ENCODE data around the gene ZMIZ1.
A peak's percentile ranks its signal among the peaks of the same experiment; 100 is the strongest.

The ZMIZ1 gene

DNA sequence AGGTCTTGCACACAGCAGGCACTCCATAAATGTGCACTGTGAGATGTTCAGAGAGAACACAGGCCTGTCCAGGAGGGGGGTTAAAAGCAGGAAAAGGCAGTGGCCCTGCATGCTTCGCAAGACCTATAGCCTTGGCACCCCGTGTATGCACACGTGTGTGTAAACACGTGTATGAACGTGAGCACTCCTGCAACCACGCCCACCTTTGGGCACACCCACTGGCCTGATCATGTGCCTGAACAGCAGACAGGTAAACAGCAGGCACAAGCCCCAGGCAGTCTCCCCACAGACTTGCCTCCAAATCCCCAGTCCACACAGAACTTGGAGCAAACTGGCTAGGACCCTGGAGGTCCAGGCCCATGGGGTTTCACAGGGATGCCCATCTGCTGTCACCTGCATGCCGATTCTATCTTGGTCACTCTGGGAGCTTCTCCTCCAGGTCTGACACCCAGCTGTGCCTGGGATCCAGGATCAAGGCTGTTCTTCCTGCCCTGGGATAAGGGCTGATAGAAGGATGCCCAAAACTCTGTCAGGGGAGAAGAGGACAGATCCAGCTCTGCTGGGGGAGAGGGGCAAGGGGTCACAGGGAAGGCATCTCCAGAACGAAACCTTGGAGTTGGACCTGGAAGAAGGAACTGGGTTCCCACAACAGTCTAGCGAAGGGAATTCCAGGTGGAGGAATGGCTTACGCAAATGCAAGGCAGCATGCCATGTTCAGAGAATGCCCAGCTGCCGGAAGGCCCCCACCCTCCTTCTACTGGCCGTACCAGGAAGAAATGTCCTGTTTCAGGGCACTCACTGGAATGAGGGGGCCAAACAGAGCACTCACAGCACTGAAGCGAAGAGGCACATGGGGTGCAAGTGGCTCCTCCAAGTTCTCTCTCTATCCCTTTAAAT lies 14.3 kb upstream of the ZMIZ1 start:
- peaks cover 23% of the 10 kb centered on the region for H3K4me1 Mint-ChIP-seq (ENCODE audit: low read depth)
- DNase-seq = peak; percentile 26
- H3K27me3 Mint-ChIP-seq = no peaks in the 10 kb centered on the region

DNA sequence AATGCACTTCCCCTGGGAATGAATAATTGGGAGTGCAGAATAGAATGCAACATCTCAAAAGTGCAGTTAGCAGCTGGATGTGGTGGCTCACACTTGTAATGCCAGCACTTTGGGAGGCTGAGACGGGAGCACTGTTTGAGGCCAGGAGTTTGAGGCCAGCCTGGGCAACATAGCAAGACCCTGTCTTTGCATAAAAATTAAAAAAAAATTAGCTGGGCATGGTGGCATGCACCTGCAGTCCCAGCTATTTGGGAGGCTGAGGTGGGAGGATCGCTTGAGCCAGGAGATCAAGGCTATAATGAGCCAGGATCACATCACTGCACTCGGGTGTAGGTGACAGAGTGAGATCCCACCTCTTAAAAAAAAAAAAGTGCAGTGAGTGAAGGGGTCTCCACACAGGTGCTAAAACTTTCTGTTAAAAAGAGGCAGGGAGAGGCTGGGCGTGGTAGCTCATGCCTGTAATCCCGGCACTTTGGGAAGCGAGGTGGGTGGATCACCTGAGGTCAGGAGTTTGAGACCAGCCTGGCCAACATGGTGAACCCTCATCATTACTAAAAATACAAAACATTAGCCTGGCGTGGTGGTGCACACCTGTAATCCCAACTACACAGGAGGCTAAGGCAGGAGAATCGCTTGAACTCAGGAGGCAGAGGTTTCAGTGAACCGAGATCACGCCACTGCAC lies 13.5 kb upstream of the ZMIZ1 start:
- H3K36me3 Mint-ChIP-seq (ENCODE audit: low read depth) = no peaks in the 10 kb centered on the region
- H3K27ac Mint-ChIP-seq = no peak overlapping the region

More for the DNA sequence above, 14.3 kb upstream of the ZMIZ1 start:
- Mint-ChIP-seq H3K4me3 (no peak overlapping the region), H3K27ac (no peak overlapping the region), H3K9me3 (no peaks in the 10 kb centered on the region), H3K36me3 (ENCODE audit: low read depth) (no peaks in the 10 kb centered on the region)

DNA sequence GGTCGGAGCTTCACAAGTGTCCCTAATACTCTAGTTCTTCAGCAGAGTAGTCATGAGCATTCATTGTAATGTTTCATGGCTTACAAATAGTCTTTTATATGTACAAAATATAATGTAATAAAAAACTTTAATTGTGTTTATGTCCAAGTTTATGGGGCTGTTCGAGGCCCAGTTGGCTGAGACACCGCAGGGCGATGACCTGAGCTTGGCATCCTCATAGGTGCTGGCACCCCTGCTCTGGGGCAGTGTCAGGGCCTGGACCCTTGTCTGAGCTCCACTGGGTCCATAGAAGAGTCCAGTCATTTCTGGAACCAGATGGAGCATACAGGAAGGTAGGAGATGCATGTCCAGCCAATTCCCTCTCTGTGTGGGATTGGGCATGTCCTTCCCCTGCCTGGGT lies 12.9 kb upstream of the ZMIZ1 start:
- no peaks in the 10 kb centered on the region for H3K27me3 Mint-ChIP-seq
- H3K4me3 Mint-ChIP-seq = no peak overlapping the region
- DNase-seq = no peak
- H3K27ac Mint-ChIP-seq = no peak overlapping the region
- H3K4me1 Mint-ChIP-seq (ENCODE audit: low read depth) = peaks cover 11% of the 10 kb centered on the region
- H3K9me3 Mint-ChIP-seq = no peaks in the 10 kb centered on the region
- no peaks in the 10 kb centered on the region for H3K36me3 Mint-ChIP-seq (ENCODE audit: low read depth)

More for the DNA sequence above, 13.5 kb upstream of the ZMIZ1 start:
- no peaks in the 10 kb centered on the region for H3K9me3 Mint-ChIP-seq
- H3K4me3 Mint-ChIP-seq = no peak overlapping the region
- H3K4me1 Mint-ChIP-seq (ENCODE audit: low read depth) = peaks cover 17% of the 10 kb centered on the region
- DNase-seq = no peak
- no peaks in the 10 kb centered on the region for H3K27me3 Mint-ChIP-seq

- DNase-seq = no peak
- no peaks in the 10 kb centered on the region for H3K36me3 Mint-ChIP-seq (ENCODE audit: low read depth)
- no peaks in the 10 kb centered on the region for H3K9me3 Mint-ChIP-seq
These were observed 12.4 kb upstream of the ZMIZ1 start for GRCh38 chr10:79056361-79056735.

GRCh38 chr10:79056736-79057391 lies 11.9 kb upstream of the ZMIZ1 start:
- no peak overlapping the region for H3K27ac Mint-ChIP-seq
- H3K27me3 Mint-ChIP-seq = no peaks in the 10 kb centered on the region
- peaks cover 6% of the 10 kb centered on the region for H3K4me1 Mint-ChIP-seq (ENCODE audit: low read depth)
- no peak overlapping the region for H3K4me3 Mint-ChIP-seq
- no peaks in the 10 kb centered on the region for H3K36me3 Mint-ChIP-seq (ENCODE audit: low read depth)
- no peak for DNase-seq
- H3K9me3 Mint-ChIP-seq = no peaks in the 10 kb centered on the region

More at GRCh38 chr10:79056361-79056735, 12.4 kb upstream of the ZMIZ1 start:
- Mint-ChIP-seq H3K27ac (no peak overlapping the region), H3K4me1 (ENCODE audit: low read depth) (peaks cover 9% of the 10 kb centered on the region), H3K4me3 (no peak overlapping the region), H3K27me3 (no peaks in the 10 kb centered on the region)

DNA sequence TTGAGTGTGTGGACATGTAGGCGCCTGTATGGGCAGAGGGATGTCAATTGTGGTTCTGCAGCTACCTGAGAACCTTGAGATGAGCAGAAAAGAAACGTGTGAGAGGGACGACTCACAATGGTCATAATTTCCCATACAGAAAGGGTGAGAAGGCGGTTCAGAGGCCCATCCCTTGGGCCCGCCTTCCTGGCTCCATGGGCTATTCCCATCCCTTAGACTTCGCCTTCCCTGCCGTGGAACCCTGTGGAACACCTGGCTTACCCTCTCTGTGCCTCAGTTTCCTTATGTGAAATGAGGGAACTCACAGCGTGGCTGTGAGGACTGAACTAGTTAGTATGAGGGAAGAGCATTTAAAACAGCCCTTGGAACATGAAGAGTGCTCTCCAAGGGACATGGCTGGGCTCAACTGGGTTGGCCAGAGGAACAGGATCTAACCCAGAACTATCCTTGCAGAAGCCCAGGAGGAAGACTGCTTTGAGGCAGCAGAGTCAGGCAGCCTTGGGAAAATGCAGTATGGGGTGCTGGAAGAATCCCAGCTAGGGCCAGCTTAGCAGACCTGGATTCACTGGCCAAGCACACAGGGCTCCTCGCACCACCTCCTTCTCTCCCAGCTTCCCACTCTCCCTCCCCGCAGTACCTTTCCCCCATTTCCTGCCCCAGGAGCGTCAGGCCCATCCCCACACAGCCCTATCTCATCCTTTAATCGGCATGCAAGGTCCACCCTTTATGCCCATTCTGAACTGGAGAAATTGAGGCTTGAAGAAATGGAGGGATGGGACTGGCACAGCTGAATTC lies 11.1 kb upstream of the ZMIZ1 start:
- no peak overlapping the region for H3K4me3 Mint-ChIP-seq

GRCh38 chr10:79058899-79059841 lies 9.6 kb upstream of the ZMIZ1 start:
- H3K9me3 Mint-ChIP-seq = no peaks in the 10 kb centered on the region

More for the DNA sequence above, 11.1 kb upstream of the ZMIZ1 start:
- Mint-ChIP-seq H3K27me3 (no peaks in the 10 kb centered on the region), H3K36me3 (ENCODE audit: low read depth) (no peaks in the 10 kb centered on the region), H3K9me3 (no peaks in the 10 kb centered on the region), H3K27ac (no peak overlapping the region), H3K4me1 (ENCODE audit: low read depth) (peaks cover 2% of the 10 kb centered on the region)
- DNase-seq = no peak

GRCh38 chr10:79059859-79060379 lies 8.8 kb upstream of the ZMIZ1 start:
- no peaks in the 10 kb centered on the region for H3K9me3 Mint-ChIP-seq
- H3K4me1 Mint-ChIP-seq (ENCODE audit: low read depth) = peaks cover 21% of the 10 kb centered on the region
- no peak for DNase-seq
- no peaks in the 10 kb centered on the region for H3K27me3 Mint-ChIP-seq
- H3K4me3 Mint-ChIP-seq = no peak overlapping the region
- no peaks in the 10 kb centered on the region for H3K36me3 Mint-ChIP-seq (ENCODE audit: low read depth)
- H3K27ac Mint-ChIP-seq = no peak overlapping the region

More at GRCh38 chr10:79058899-79059841, 9.6 kb upstream of the ZMIZ1 start:
- H3K4me3 Mint-ChIP-seq = no peak overlapping the region
- H3K36me3 Mint-ChIP-seq (ENCODE audit: low read depth) = no peaks in the 10 kb centered on the region
- H3K27me3 Mint-ChIP-seq = no peaks in the 10 kb centered on the region
- H3K27ac Mint-ChIP-seq = no peak overlapping the region
- H3K4me1 Mint-ChIP-seq (ENCODE audit: low read depth) = peaks cover 14% of the 10 kb centered on the region
- no peak for DNase-seq

DNA sequence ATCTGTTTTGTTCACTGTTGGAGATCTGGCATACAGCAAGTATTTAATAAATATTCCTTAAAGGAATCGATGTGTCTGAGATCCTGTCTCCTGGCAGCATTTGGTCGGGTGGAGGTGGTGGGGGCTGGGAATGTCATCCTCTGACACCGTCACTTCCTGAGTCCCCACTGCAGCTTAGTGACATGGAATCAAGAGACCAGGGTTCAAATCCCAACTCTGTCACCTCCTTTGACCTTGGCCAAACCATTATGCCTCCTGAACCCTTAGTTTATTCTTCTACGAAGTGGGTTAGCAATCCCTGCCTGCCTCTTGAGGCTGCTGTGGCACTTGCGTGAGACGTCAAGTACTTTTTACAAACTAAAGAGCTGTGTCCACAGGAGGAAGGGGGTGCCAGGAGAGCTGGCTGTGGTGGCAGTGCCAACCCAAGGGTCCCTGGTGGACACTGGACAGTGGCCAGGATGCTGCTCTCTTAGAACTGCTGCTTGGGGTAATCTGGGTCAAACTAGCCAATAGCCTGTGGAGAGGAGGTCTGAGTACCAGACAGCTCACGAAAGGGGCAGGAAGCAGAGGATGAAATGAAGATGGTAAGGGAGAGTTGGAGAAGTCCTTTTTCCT lies 8.0 kb upstream of the ZMIZ1 start:
- H3K4me3 Mint-ChIP-seq = no peak overlapping the region
- H3K36me3 Mint-ChIP-seq (ENCODE audit: low read depth) = no peaks in the 10 kb centered on the region
- peaks cover 26% of the 10 kb centered on the region for H3K4me1 Mint-ChIP-seq (ENCODE audit: low read depth)
- no peaks in the 10 kb centered on the region for H3K27me3 Mint-ChIP-seq
- H3K27ac Mint-ChIP-seq = no peak overlapping the region
- DNase-seq = no peak
- no peaks in the 10 kb centered on the region for H3K9me3 Mint-ChIP-seq

GRCh38 chr10:79061441-79062315 lies 7.1 kb upstream of the ZMIZ1 start:
- Mint-ChIP-seq H3K27me3 (no peaks in the 10 kb centered on the region), H3K9me3 (no peaks in the 10 kb centered on the region), H3K4me3 (no peak overlapping the region), H3K36me3 (ENCODE audit: low read depth) (no peaks in the 10 kb centered on the region), H3K27ac (no peak overlapping the region), H3K4me1 (ENCODE audit: low read depth) (peaks cover 27% of the 10 kb centered on the region)
- DNase-seq = no peak

DNA sequence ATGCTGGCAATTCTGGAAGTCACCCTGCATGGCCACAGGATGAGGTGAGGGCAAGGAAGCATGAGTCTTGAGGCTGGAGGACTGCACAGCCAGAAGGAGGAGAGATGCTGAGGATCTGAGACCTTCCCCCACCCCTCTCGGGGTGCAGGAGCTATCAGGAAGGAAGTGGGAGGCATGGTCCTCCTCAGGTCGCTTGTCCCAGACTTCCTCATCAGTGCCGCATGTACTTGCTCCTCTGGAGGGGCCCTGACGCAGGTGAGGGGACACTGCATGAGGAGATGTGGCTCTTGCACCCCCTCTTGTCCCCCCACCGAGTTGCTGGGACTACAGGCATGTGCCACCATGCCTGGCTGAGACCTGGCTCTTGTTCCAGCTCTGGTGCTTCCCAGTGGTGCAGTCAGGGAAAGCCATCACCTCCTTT lies 5.7 kb upstream of the ZMIZ1 start:
- Mint-ChIP-seq H3K4me3 (no peak overlapping the region), H3K27ac (no peak overlapping the region), H3K9me3 (no peaks in the 10 kb centered on the region), H3K4me1 (ENCODE audit: low read depth) (peaks cover 35% of the 10 kb centered on the region), H3K36me3 (ENCODE audit: low read depth) (no peaks in the 10 kb centered on the region), H3K27me3 (no peaks in the 10 kb centered on the region)
- DNase-seq = no peak
